ENCODE results near the gene ITGAE. TPM values are rescaled to one million over a fixed set of nuclear protein-coding genes. Genes with fewer than 3 reads are reported as not detected.
A peak's percentile ranks its signal among the peaks of the same experiment; 100 is the strongest.

Gene ITGAE
- polyA plus RNA-seq, 3 donors = 66.6 to 102 (median 78.8) TPM

DNA sequence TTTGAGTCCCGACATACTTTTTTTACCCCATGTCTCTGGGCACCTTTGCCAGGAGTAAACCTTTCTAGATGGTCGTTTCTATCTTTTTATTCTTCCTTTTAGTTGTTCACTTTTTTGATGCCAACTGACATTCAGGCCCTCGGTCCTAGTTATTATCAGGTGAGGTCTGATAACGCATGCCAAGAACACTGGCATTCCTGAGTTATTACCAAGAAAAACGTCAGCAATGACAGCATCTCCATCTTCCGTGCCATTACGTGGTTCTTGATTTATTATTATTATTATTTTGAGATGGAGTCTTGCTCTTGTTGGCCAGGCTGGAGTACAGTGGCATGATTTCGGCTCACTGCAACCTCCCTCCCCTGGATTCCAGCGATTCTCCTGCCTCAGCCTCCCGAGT, 55.9 kb downstream of the ITGAE start:
- Histone ChIP-seq H3K4me1 (ENCODE audit: control insufficient read depth in 1 of 2, insufficient read depth in 2 of 2, low read length in 2 of 2) (peaks cover 17 to 18% of the 10 kb centered on the region in 2 donors), H3K27me3 (ENCODE audit: control insufficient read depth in 2 of 2, insufficient read depth in 2 of 2, low read length in 2 of 2) (no peaks in the 10 kb centered on the region), H4K20me1 (ENCODE audit: insufficient read depth, low read length) (no peaks in the 10 kb centered on the region), H3K79me2 (ENCODE audit: insufficient read depth, low read length) (no peaks in the 10 kb centered on the region), H3K4me2 (replicated peaks; ENCODE audit: extremely low read depth, low read length, poor library complexity, severe bottlenecking) (no peak overlapping the region), H2AFZ (ENCODE audit: insufficient read depth, low read depth, low read length, poor library complexity, severe bottlenecking) (no peak overlapping the region), H3K36me3 (replicated peaks in 1 of 2; ENCODE audit: control insufficient read depth in 1 of 2, insufficient read depth in 2 of 2, low read length in 2 of 2) (no peaks in the 10 kb centered on the region), H3K4me3 (replicated peaks in 1 of 3; ENCODE audit: low read depth in 2 of 3, low read length in 3 of 3) (no peak overlapping the region), H3K27ac (ENCODE audit: low read depth in 1 of 2, low read length in 2 of 2) (no peak overlapping the region), H3K9me3 (replicated peaks in 1 of 2; ENCODE audit: control insufficient read depth in 1 of 2, insufficient read depth in 1 of 2, low read length in 2 of 2) (no peaks in the 10 kb centered on the region), H3K9ac (ENCODE audit: insufficient read depth, low read length, poor library complexity, severe bottlenecking) (no peak overlapping the region)
- intact Hi-C loops (cut with micrococcal nuclease) = no loop called here
- H3K36me3 Mint-ChIP-seq = no peaks in the 10 kb centered on the region
- DNase-seq = no peak
- H3K4me3 Mint-ChIP-seq = no peak overlapping the region
- H3K27me3 Mint-ChIP-seq (ENCODE audit: low read depth in 3 of 3) = peaks cover 0 to 6% (median 4%) of the 10 kb centered on the region in 3 donors
- TF ChIP-seq CTCF (IDR thresholded peaks at IDR 0.05) = no peak
- H3K4me1 Mint-ChIP-seq = peaks cover 25% of the 10 kb centered on the region
- 97% methylated on average over 5 of the region's 10 CpGs for WGBS (ENCODE audit: insufficient coverage)
- no peak overlapping the region for H3K27ac Mint-ChIP-seq
- peaks cover 0 to 7% (median 4%) of the 10 kb centered on the region in 7 donors for H3K9me3 Mint-ChIP-seq

DNA sequence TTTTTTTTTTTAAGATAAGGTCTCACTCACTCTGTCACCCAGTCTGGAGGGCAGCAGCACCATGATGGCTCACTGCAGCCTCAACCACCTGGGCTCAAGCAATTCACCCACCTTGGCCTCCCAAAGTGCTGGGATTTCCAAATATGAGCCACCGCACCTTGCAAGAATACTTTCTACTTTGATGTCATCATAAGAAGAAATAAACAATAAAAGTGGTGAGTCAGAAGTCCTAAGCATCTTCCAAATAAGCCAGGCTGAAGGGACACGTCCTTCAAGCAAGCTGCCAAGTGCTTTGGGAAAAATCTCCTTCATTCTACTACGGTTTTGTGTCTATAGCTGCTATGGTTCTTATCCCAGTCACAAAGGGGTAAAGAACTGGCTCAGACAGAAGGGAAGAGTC, 57.0 kb downstream of the ITGAE start:
- Mint-ChIP-seq H3K4me1 (peaks cover 21% of the 10 kb centered on the region), H3K36me3 (no peaks in the 10 kb centered on the region), H3K27me3 (ENCODE audit: low read depth in 3 of 3) (peaks cover 0 to 6% (median 4%) of the 10 kb centered on the region in 3 donors), H3K9me3 (peaks cover 0 to 9% (median 4%) of the 10 kb centered on the region in 7 donors), H3K4me3 (no peak overlapping the region), H3K27ac (peak overlapping the region in 1 of 7 donors; percentile 35)
- TF ChIP-seq CTCF (IDR thresholded peaks at IDR 0.05) = no peak
- no CpG with 5 or more reads among the region's 3 CpGs for WGBS (ENCODE audit: insufficient coverage)
- peaks cover 16 to 18% of the 10 kb centered on the region in 2 donors for H3K4me1 ChIP-seq (ENCODE audit: control insufficient read depth in 1 of 2, insufficient read depth in 2 of 2, low read length in 2 of 2)
- no peaks in the 10 kb centered on the region for H3K79me2 ChIP-seq (ENCODE audit: insufficient read depth, low read length)
- no peak overlapping the region for H3K4me3 ChIP-seq (replicated peaks in 1 of 3; ENCODE audit: low read depth in 2 of 3, low read length in 3 of 3)
- H3K9me3 ChIP-seq (replicated peaks in 1 of 2; ENCODE audit: control insufficient read depth in 1 of 2, insufficient read depth in 1 of 2, low read length in 2 of 2) = no peaks in the 10 kb centered on the region
- DNase-seq = no peak
- intact Hi-C loops (cut with micrococcal nuclease) = no loop called here
- H4K20me1 ChIP-seq (ENCODE audit: insufficient read depth, low read length) = no peaks in the 10 kb centered on the region
- H3K9ac ChIP-seq (ENCODE audit: insufficient read depth, low read length, poor library complexity, severe bottlenecking) = no peak overlapping the region
- H3K27ac ChIP-seq (ENCODE audit: low read depth in 1 of 2, low read length in 2 of 2) = no peak overlapping the region
- H3K27me3 ChIP-seq (ENCODE audit: control insufficient read depth in 2 of 2, insufficient read depth in 2 of 2, low read length in 2 of 2) = no peaks in the 10 kb centered on the region
- no peak overlapping the region for H2AFZ ChIP-seq (ENCODE audit: insufficient read depth, low read depth, low read length, poor library complexity, severe bottlenecking)
- no peak overlapping the region for H3K4me2 ChIP-seq (replicated peaks; ENCODE audit: extremely low read depth, low read length, poor library complexity, severe bottlenecking)
- no peaks in the 10 kb centered on the region for H3K36me3 ChIP-seq (replicated peaks in 1 of 2; ENCODE audit: control insufficient read depth in 1 of 2, insufficient read depth in 2 of 2, low read length in 2 of 2)
